Spinal cord (tissue), 10 donors: ENCODE results near the gene CD209. TPM values are rescaled to one million over a fixed set of nuclear protein-coding genes. Genes with fewer than 3 reads are reported as not detected.

Experiments used
- DNase-seq, 6 donors: peaks; one replicate each; pipeline versions ENCODE4 v3.0.0 to v3.0.0-alpha.2; 2013 to 2015; ENCODE audit warnings: low spot score in 6 of 6, low read depth in 4 of 6
- H3K27ac ChIP-seq: one replicate; pipeline ENCODE4 v1.5.1; 2013; ENCODE audit warnings: low read depth, low read length, control low read depth
- H3K27me3 ChIP-seq: one replicate; pipeline ENCODE4 v1.6.1; 2013; ENCODE audit warnings: low read length; ENCODE audit not compliant: control insufficient read depth, insufficient read depth
- H3K36me3 ChIP-seq: one replicate; pipeline ENCODE4 v1.6.1; 2013; ENCODE audit warnings: low read length; ENCODE audit not compliant: control insufficient read depth, insufficient read depth
- H3K4me1 ChIP-seq: one replicate; pipeline ENCODE4 v1.6.1; 2013; ENCODE audit warnings: low read length; ENCODE audit not compliant: control insufficient read depth, insufficient read depth
- H3K4me3 ChIP-seq: one replicate; pipeline ENCODE4 v1.5.1; 2013; ENCODE audit warnings: low read depth, low read length, control low read depth
- H3K9me3 ChIP-seq: one replicate; pipeline ENCODE4 v1.6.1; 2013; ENCODE audit warnings: low read length; ENCODE audit not compliant: control insufficient read depth, insufficient read depth
- WGBS: methylation state at CpG from one replicate; pipeline ENCODE4 v1.1.5; 2013; ENCODE audit warnings: missing lambda C conversion rate; ENCODE audit not compliant: insufficient coverage; 5-methylcytosine and 5-hydroxymethylcytosine counted together
- polyA plus RNA-seq, 2 donors: library from polyadenylated mRNA; unstranded; fragments of 120-200 nt; gene quantifications; one replicate each; pipeline ENCODE4 v1.2.1, GENCODE V29; 2013; ENCODE audit not compliant: insufficient read length in 2 of 2
- total RNA-seq, 2 donors: library from RNA; depleted of rRNA in 1 of 2; stranded (reverse); fragments of 120-200 nt in 1 of 2; fragments of >200 nt in 1 of 2; gene quantifications; one replicate each; pipeline versions ENCODE4 v1.2.3 to v1.2.4, GENCODE V29; 2013 to 2014
- donor health status: healthy.

CD209 gene
- total and polyA plus RNA-seq, 4 donors: 0.24 to 2.5 (median 1.4) TPM

- DNase-seq: no peak
- Histone ChIP-seq H3K36me3 (no peaks in the 10 kb centered on the region), H3K27ac (no peak overlapping the region), H3K9me3 (no peaks in the 10 kb centered on the region), H3K4me1 (peaks cover 9% of the 10 kb centered on the region), H3K27me3 (peaks cover 40% of the 10 kb centered on the region), H3K4me3 (no peak overlapping the region)
- 8% methylated on average over 19 of the region's 22 CpGs for WGBS
These were observed 40.4 kb upstream of the CD209 start for GRCh38 chr19:7787602-7788177.

DNA sequence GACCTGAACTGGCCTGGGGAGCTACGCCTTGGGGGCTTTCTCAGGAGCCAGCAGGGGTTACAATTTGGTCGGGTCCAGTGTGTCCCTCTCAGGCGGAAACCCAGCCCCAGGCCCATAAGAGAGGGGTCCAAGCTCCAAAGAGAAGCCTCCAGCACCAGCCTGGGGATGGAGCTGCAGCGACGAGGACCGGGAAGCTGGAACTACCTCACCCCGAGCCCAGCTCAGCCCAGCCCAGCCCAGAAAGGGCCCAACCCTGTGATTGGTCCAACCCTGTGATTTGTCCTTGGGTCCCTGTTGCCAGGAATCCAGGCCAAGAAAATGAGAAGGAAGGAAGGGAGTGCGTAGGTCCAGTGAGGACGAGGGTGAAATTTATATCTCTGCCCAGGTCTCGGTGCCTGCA is 39.8 kb upstream of the CD209 start:
- H3K4me3 ChIP-seq: no peak overlapping the region
- DNase-seq: no peak
- no peak overlapping the region for H3K27ac ChIP-seq
- H3K36me3 ChIP-seq: no peaks in the 10 kb centered on the region
- WGBS: 22% methylated on average over 7 of the region's 10 CpGs
- H3K27me3 ChIP-seq: peaks cover 40% of the 10 kb centered on the region
- H3K4me1 ChIP-seq: peaks cover 9% of the 10 kb centered on the region
- H3K9me3 ChIP-seq: no peaks in the 10 kb centered on the region

GRCh38 chr19:7784856-7785255 is 37.5 kb upstream of the CD209 start:
- Histone ChIP-seq H3K4me1 (peaks cover 9% of the 10 kb centered on the region), H3K36me3 (no peaks in the 10 kb centered on the region), H3K4me3 (no peak overlapping the region), H3K27me3 (peaks cover 35% of the 10 kb centered on the region), H3K27ac (no peak overlapping the region), H3K9me3 (no peaks in the 10 kb centered on the region)
- DNase-seq: no peak

DNA sequence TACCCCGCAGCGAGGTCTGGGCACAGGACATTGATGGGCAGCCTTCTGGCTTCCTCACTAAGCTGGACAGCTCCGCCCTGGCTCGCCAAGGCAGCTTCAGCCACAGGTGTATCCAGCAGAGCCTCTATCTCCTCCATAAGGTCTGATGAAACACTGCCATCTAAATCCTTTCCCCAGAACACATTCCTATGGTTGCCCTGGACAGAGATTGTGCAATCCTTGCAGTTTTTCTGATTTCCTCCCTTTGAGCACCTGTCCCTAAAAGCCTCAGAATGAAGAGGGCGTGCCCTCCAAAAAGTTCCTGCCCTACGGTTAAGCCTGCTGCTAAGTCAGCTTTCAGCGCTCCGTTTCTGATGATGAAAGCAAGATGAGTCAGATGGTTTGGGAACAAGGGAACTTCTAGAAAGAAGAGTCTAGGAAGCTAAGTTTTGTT is 36.7 kb upstream of the CD209 start:
- Histone ChIP-seq H3K27ac (no peak overlapping the region), H3K4me3 (no peak overlapping the region), H3K9me3 (no peaks in the 10 kb centered on the region), H3K4me1 (peaks cover 5% of the 10 kb centered on the region), H3K27me3 (peaks cover 26% of the 10 kb centered on the region), H3K36me3 (no peaks in the 10 kb centered on the region)
- no peak for DNase-seq
- 35% methylated on average over 7 of the region's 8 CpGs for WGBS

DNA sequence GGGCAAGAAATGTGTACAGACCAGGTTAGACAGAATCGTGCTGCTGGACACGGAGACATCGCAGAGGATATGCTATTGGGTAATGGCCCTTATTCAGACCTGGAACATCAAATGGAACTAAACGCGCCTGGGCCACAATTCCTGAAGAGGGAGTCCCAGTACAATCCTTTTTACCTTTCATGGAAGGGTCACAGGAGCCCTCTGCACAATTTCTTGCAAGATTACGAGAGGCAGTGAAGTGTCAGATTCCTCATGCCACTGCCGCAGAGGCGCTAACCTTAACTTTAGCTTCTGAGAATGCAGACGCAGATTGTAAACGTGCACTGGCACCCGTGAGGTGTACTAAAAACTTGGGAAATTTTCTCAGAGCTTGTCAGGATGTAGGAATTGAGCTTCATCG is 33.8 kb upstream of the CD209 start:
- WGBS: 63% methylated on average over 12 of the region's 12 CpGs
- no peak for DNase-seq
- no peaks in the 10 kb centered on the region for H3K36me3 ChIP-seq
- peaks cover 5% of the 10 kb centered on the region for H3K27me3 ChIP-seq
- H3K4me1 ChIP-seq: no peaks in the 10 kb centered on the region
- no peaks in the 10 kb centered on the region for H3K9me3 ChIP-seq
- no peak overlapping the region for H3K4me3 ChIP-seq
- H3K27ac ChIP-seq: no peak overlapping the region

- Histone ChIP-seq H3K27me3 (peaks cover 6% of the 10 kb centered on the region), H3K4me3 (no peak overlapping the region), H3K9me3 (no peaks in the 10 kb centered on the region), H3K36me3 (no peaks in the 10 kb centered on the region), H3K27ac (no peak overlapping the region), H3K4me1 (no peaks in the 10 kb centered on the region)
- WGBS: 81% methylated on average over 25 of the region's 26 CpGs
- no peak for DNase-seq
These were observed 32.5 kb upstream of the CD209 start for GRCh38 chr19:7779631-7780486.

DNA sequence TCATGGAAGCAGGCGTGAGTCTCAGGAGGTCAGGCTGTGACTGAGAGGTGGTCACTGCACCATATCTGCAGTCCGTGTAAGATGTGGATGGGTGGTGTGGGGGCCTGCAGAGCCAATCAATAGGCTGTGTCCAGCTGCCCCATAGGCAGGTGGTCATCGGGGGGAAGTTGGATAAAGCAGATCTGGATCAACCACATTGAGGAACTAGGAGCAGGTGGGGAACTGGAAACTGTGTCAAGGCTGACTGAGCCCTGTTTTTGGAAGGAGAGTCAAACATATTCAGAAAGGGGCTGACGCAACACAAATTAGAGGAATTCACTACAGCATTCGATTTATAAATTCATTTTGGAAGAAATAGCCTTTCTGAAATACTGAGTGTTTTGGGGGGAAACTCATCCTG is 30.7 kb upstream of the CD209 start:
- no peaks in the 10 kb centered on the region for H3K4me1 ChIP-seq
- WGBS: 62% methylated on average over 3 of the region's 5 CpGs
- H3K4me3 ChIP-seq: no peak overlapping the region
- peaks cover 6% of the 10 kb centered on the region for H3K27me3 ChIP-seq
- no peak overlapping the region for H3K27ac ChIP-seq
- no peaks in the 10 kb centered on the region for H3K9me3 ChIP-seq
- no peak for DNase-seq
- no peaks in the 10 kb centered on the region for H3K36me3 ChIP-seq

DNA sequence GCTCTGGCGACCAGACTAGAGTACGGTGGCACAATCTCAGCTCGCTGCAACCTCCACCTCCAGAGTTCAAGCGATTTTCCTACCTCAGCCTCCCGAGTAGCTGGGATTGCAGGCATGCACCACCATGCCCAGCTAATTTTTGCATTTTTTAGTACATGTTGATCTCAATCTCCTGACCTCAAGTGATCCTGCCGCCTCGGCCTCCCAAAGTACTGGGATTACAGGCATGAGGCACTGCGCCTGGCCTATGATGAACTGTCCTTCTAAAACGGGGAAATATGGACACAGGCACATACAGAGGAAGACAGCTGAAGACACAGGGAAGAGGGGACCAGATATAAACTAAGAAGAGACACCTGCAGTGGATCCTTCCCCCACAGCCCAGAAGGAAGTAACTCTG is 28.4 kb upstream of the CD209 start:
- Histone ChIP-seq H3K4me3 (no peak overlapping the region), H3K27ac (no peak overlapping the region), H3K9me3 (no peaks in the 10 kb centered on the region), H3K27me3 (peaks cover 3% of the 10 kb centered on the region), H3K36me3 (no peaks in the 10 kb centered on the region), H3K4me1 (no peaks in the 10 kb centered on the region)
- DNase-seq: no peak
- 88% methylated on average over 9 of the region's 9 CpGs for WGBS

GRCh38 chr19:7773841-7774240 is 26.5 kb upstream of the CD209 start:
- DNase-seq: no peak
- Histone ChIP-seq H3K9me3 (no peaks in the 10 kb centered on the region), H3K27me3 (peaks cover 3% of the 10 kb centered on the region), H3K27ac (no peak overlapping the region), H3K36me3 (no peaks in the 10 kb centered on the region), H3K4me3 (no peak overlapping the region), H3K4me1 (no peaks in the 10 kb centered on the region)
- 88% methylated on average over 6 of the region's 9 CpGs for WGBS

GRCh38 chr19:7772752-7773291 is 25.5 kb upstream of the CD209 start:
- peaks cover 3% of the 10 kb centered on the region for H3K27me3 ChIP-seq
- H3K36me3 ChIP-seq: no peaks in the 10 kb centered on the region
- 68% methylated on average over 4 of the region's 8 CpGs for WGBS
- no peak overlapping the region for H3K27ac ChIP-seq
- no peak overlapping the region for H3K4me3 ChIP-seq
- no peaks in the 10 kb centered on the region for H3K4me1 ChIP-seq
- no peaks in the 10 kb centered on the region for H3K9me3 ChIP-seq
- DNase-seq: no peak
